Hepatocyte (in vitro differentiated cells): ENCODE data around the gene CXCL14. TPM values are rescaled to one million over a fixed set of nuclear protein-coding genes. Genes with fewer than 3 reads are reported as not detected.

Experiments
- DNase-seq: peaks from one replicate; pipeline ENCODE4 v3.0.0-alpha.2; 2016; ENCODE audit warnings: low spot score
- H2AFZ ChIP-seq: fragments of 200-600 bp; sonication (generic); 2 replicates; pipeline ENCODE4 v1.6.0; 2016; ENCODE audit warnings: antibody characterized with exemption, mild to moderate bottlenecking
- H3K27ac ChIP-seq: fragments of 200-600 bp; sonication (generic); 2 replicates; pipeline ENCODE4 v1.5.1; 2016; ENCODE audit warnings: mild to moderate bottlenecking
- H3K27me3 ChIP-seq: fragments of 200-600 bp; sonication (generic); 2 replicates; pipeline ENCODE4 v1.6.1; 2016
- H3K36me3 ChIP-seq: fragments of 200-600 bp; sonication (generic); replicated peaks from 2 replicates; pipeline ENCODE4 v1.5.1; 2016; ENCODE audit warnings: low read depth; ENCODE audit not compliant: insufficient read depth
- H3K4me1 ChIP-seq: fragments of 200-600 bp; sonication (generic); 2 replicates; pipeline ENCODE4 v1.5.1; 2016; ENCODE audit warnings: mild to moderate bottlenecking, moderate library complexity; ENCODE audit not compliant: insufficient read depth
- H3K4me2 ChIP-seq: fragments of 200-600 bp; sonication (generic); 2 replicates; pipeline ENCODE4 v1.6.0; 2016
- H3K4me3 ChIP-seq: fragments of 200-600 bp; sonication (generic); 2 replicates; pipeline ENCODE4 v1.5.1; 2016; ENCODE audit warnings: mild to moderate bottlenecking
- H3K79me2 ChIP-seq: fragments of 200-600 bp; sonication (generic); 2 replicates; pipeline ENCODE4 v1.6.0; 2017; ENCODE audit warnings: mild to moderate bottlenecking
- H3K9me2 ChIP-seq: fragments of 200-600 bp; sonication (generic); replicated peaks from 2 replicates; pipeline ENCODE4 v1.6.0; 2017; ENCODE audit warnings: mild to moderate bottlenecking; ENCODE audit not compliant: insufficient read depth
- H3K9me3 ChIP-seq: fragments of 200-600 bp; sonication (generic); 2 replicates; pipeline ENCODE4 v1.5.1; 2016; ENCODE audit warnings: low read depth, mild to moderate bottlenecking
- H4K20me1 ChIP-seq: fragments of 200-600 bp; sonication (generic); 2 replicates; pipeline ENCODE4 v1.6.0; 2016; ENCODE audit warnings: mild to moderate bottlenecking; ENCODE audit not compliant: insufficient read depth, poor library complexity, severe bottlenecking
- CTCF ChIP-seq: fragments of 200-600 bp; sonication (generic); IDR thresholded peaks from 2 replicates; pipeline ENCODE4 v1.5.1; 2016; ENCODE audit warnings: antibody characterized with exemption, mild to moderate bottlenecking; ENCODE audit not compliant: poor library complexity
- EZH2 ChIP-seq: fragments of 200-600 bp; sonication (generic); IDR thresholded peaks from 2 replicates; pipeline ENCODE4 v1.6.1; 2016; ENCODE audit warnings: antibody characterized with exemption, mild to moderate bottlenecking, borderline replicate concordance
- EZH2phosphoT487 ChIP-seq: fragments of 200-600 bp; sonication (generic); IDR thresholded peaks from one replicate; pipeline ENCODE4 v1.6.1; 2018; ENCODE audit warnings: antibody characterized with exemption, mild to moderate bottlenecking, low read depth, moderate library complexity; ENCODE audit not compliant: unreplicated experiment, severe bottlenecking
- WGBS: methylation state at CpG from one replicate; pipeline ENCODE4 v1.1.6; 2016; ENCODE audit warnings: low lambda C conversion rate; ENCODE audit errors: missing lambda C conversion rate; 5-methylcytosine and 5-hydroxymethylcytosine counted together
- polyA plus RNA-seq: library from polyadenylated mRNA; unstranded; fragments of >200 nt; fragmentation: Nextera tagmentation; extraction: Ambion mirVana; gene quantifications from 2 replicates; pipeline ENCODE4 v1.2.1, GENCODE V29; 2016
- total RNA-seq: library from RNA; depleted of rRNA; stranded (reverse); fragments of >200 nt; gene quantifications from 2 replicates; pipeline ENCODE4 v1.2.3, GENCODE V29; 2014

CXCL14 gene
- total and polyA plus RNA-seq, 2 experiments from 2014 or later = 52.5 to 88.8 TPM

DNA sequence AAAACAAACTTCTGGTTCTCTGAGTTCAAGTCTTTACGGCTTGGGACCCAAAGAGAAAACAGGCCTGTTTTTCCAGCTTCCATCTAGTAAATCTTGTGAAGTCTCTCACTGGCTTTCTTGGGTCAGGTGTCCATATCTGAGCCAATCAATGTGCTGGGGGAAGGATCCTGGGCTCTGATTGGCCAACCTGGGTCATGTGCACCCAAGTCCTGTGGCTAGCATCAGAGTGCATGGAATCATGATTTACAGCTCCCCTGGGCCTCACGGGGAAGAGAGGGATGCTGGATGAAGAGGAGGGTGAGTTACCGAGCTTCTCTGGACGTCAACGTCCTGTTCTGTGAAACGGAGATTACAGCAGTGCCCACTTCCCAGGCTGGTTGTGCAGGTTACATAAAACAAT, 19.4 kb downstream of the CXCL14 start:
- Histone ChIP-seq H3K4me1 (peaks cover 4% of the 10 kb centered on the region), H2AFZ (no peak overlapping the region), H3K36me3 (no peaks in the 10 kb centered on the region), H3K9me2 (no peaks in the 10 kb centered on the region), H3K4me3 (no peak overlapping the region), H4K20me1 (no peaks in the 10 kb centered on the region), H3K27me3 (peaks cover 35% of the 10 kb centered on the region), H3K79me2 (no peaks in the 10 kb centered on the region), H3K4me2 (no peak overlapping the region), H3K9me3 (no peaks in the 10 kb centered on the region), H3K27ac (no peak overlapping the region)
- no peak for TF ChIP-seq EZH2
- TF ChIP-seq CTCF = no peak
- TF ChIP-seq EZH2phosphoT487 = no peak
- no peak for DNase-seq
- 84% methylated on average over 6 of the region's 6 CpGs for WGBS

- TF ChIP-seq EZH2 = no peak
- H4K20me1 ChIP-seq = no peaks in the 10 kb centered on the region
- WGBS = 84% methylated on average over 11 of the region's 11 CpGs
Measured at GRCh38 chr5:135557076-135557838, 21.5 kb downstream of the CXCL14 start.

DNA sequence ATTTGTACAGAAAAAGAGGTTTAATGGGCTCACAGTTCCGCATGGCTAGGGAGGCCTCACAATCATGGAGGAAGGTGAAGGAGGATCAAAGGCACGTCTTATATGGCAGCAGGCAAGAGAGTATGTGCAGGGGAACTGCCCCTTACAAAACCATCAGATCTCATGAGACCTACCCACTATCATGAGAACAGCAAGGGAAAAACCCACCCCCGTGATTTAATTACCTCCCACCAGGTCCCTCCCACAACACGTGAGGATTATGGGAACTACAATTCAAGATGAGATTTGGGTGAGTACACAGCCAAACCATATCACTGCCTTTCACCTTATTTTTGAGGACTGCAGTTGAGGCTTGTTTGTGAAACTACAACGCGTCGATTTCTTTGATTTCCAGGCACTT, 22.2 kb downstream of the CXCL14 start:
- 81% methylated on average over 7 of the region's 7 CpGs for WGBS

More at GRCh38 chr5:135557076-135557838, 21.5 kb downstream of the CXCL14 start:
- H3K27me3 ChIP-seq = peaks cover 35% of the 10 kb centered on the region
- H3K9me2 ChIP-seq = no peaks in the 10 kb centered on the region
- H2AFZ ChIP-seq = no peak overlapping the region
- H3K9me3 ChIP-seq = no peaks in the 10 kb centered on the region
- no peak overlapping the region for H3K27ac ChIP-seq
- H3K4me2 ChIP-seq = no peak overlapping the region
- H3K4me1 ChIP-seq = peaks cover 4% of the 10 kb centered on the region
- no peaks in the 10 kb centered on the region for H3K36me3 ChIP-seq
- no peak overlapping the region for H3K4me3 ChIP-seq
- no peak for DNase-seq
- no peaks in the 10 kb centered on the region for H3K79me2 ChIP-seq

More for the DNA sequence above, 22.2 kb downstream of the CXCL14 start:
- DNase-seq = no peak
- Histone ChIP-seq H4K20me1 (no peaks in the 10 kb centered on the region), H3K27me3 (peaks cover 35% of the 10 kb centered on the region), H3K36me3 (no peaks in the 10 kb centered on the region), H3K79me2 (no peaks in the 10 kb centered on the region), H3K4me2 (no peak overlapping the region), H3K4me1 (peaks cover 4% of the 10 kb centered on the region), H2AFZ (no peak overlapping the region), H3K27ac (no peak overlapping the region), H3K9me3 (no peaks in the 10 kb centered on the region), H3K9me2 (no peaks in the 10 kb centered on the region), H3K4me3 (no peak overlapping the region)
- TF ChIP-seq EZH2phosphoT487 (no peak), EZH2 (no peak), CTCF (no peak)
